Left lung (tissue), 10 donors: ENCODE measurements around the gene FA2H. TPM values are rescaled to one million over a fixed set of nuclear protein-coding genes. Genes with fewer than 3 reads are reported as not detected.

Experiments
- ATAC-seq: fragments of 200-7000 bp; cut with Tn5 transposase; one replicate; pipeline ENCODE4 v1.9.1; 2020; ENCODE audit warnings: moderate library complexity
- DNase-seq, 4 donors: peaks; one replicate each; pipeline ENCODE4 v3.0.0-alpha.2; 2013 to 2020
- H3K27ac ChIP-seq, 2 donors: fragments of 200-600 bp; sonication (generic) in 1 of 2; one replicate each; pipeline versions ENCODE4 v1.5.0 to v1.8.0; 2020 to 2021
- H3K27me3 ChIP-seq, 2 donors: fragments of 200-600 bp; sonication (generic) in 1 of 2; one replicate each; pipeline versions ENCODE4 v1.5.0 to v1.8.0; 2020 to 2021
- H3K36me3 ChIP-seq, 2 donors: fragments of 200-600 bp; sonication (generic) in 1 of 2; one replicate each; pipeline versions ENCODE4 v1.5.0 to v1.8.0; 2020 to 2021
- H3K4me1 ChIP-seq, 2 donors: fragments of 200-600 bp; one replicate each; pipeline ENCODE4 v1.8.0; 2021
- H3K4me3 ChIP-seq, 2 donors: fragments of 200-600 bp; sonication (generic) in 1 of 2; one replicate each; pipeline versions ENCODE4 v1.5.0 to v1.8.0; 2020 to 2021; ENCODE audit warnings: mild to moderate bottlenecking in 1 of 2
- H3K9me3 ChIP-seq, 2 donors: fragments of 200-600 bp; sonication (generic) in 1 of 2; one replicate each; pipeline versions ENCODE4 v1.5.0 to v1.8.0; 2020 to 2021
- CTCF ChIP-seq, 2 donors: fragments of 200-600 bp; sonication (generic) in 1 of 2; IDR thresholded peaks; one replicate each; pipeline versions ENCODE4 v1.5.0 to v1.8.0; 2021; ENCODE audit warnings: antibody characterized with exemption in 2 of 2
- intact Hi-C, 2 donors: fragments of 100-400 bp; cut with DNase I; formaldehyde crosslinking; loops; one replicate each; pipeline versions ENCODE4 v1.11.2 to v1.14.2; 2022
- polyA plus RNA-seq, 6 donors: library from polyadenylated mRNA; unstranded; fragments of 120-200 nt; gene quantifications; one replicate each; pipeline ENCODE4 v1.2.1, GENCODE V29; 2013; ENCODE audit not compliant: insufficient read length in 6 of 6
- total RNA-seq, 2 donors: library from RNA; stranded (reverse); fragmentation: NEBNext Ultra II Directional; extraction: Animal tissue kit (Norgen Biotek cat#: 25700); gene quantifications; one replicate each; pipeline ENCODE4 v1.2.1, GENCODE V29; 2021
- donor health status: DM: no; HTN: yes; CAD: no.
- donor health status: DM: no; HTN: no; CAD: no.

The FA2H gene
- total and polyA plus RNA-seq, 8 donors = 3.3 to 7.3 (median 5.6) TPM

GRCh38 chr16:74760007-74760767, 14.4 kb downstream of the FA2H start:
- Histone ChIP-seq H3K4me1 (no peaks in the 10 kb centered on the region), H3K4me3 (no peak overlapping the region), H3K36me3 (no peaks in the 10 kb centered on the region), H3K9me3 (no peaks in the 10 kb centered on the region), H3K27me3 (peaks cover 0 to 25% of the 10 kb centered on the region in 2 donors), H3K27ac (no peak overlapping the region)
- no peak for TF ChIP-seq CTCF (IDR thresholded peaks at IDR 0.05)
- intact Hi-C loops = no loop called here
- DNase-seq (no peak), ATAC-seq (no peak)

GRCh38 chr16:74759564-74759963, 15.1 kb downstream of the FA2H start:
- ATAC-seq = no peak
- H3K27ac ChIP-seq = no peak overlapping the region
- H3K4me3 ChIP-seq = no peak overlapping the region
- intact Hi-C loops = no loop called here
- H3K9me3 ChIP-seq = no peaks in the 10 kb centered on the region
- no peaks in the 10 kb centered on the region for H3K36me3 ChIP-seq
- TF ChIP-seq CTCF (IDR thresholded peaks at IDR 0.05) = no peak
- peaks cover 0 to 19% of the 10 kb centered on the region in 2 donors for H3K27me3 ChIP-seq
- H3K4me1 ChIP-seq = no peaks in the 10 kb centered on the region
- DNase-seq = no peak

- no peak overlapping the region for H3K4me3 ChIP-seq
- TF ChIP-seq CTCF (IDR thresholded peaks at IDR 0.05) = no peak
- no peak overlapping the region for H3K27ac ChIP-seq
- ATAC-seq (no peak), DNase-seq (no peak)
- H3K4me1 ChIP-seq = no peaks in the 10 kb centered on the region
- intact Hi-C loops = no loop called here
- no peaks in the 10 kb centered on the region for H3K9me3 ChIP-seq
- H3K36me3 ChIP-seq = no peaks in the 10 kb centered on the region
- H3K27me3 ChIP-seq = peaks cover 0 to 14% of the 10 kb centered on the region in 2 donors
Measured at GRCh38 chr16:74758801-74759200, 15.8 kb downstream of the FA2H start.

GRCh38 chr16:74757349-74757748, 17.3 kb downstream of the FA2H start:
- no peak for TF ChIP-seq CTCF (IDR thresholded peaks at IDR 0.05)
- ATAC-seq (no peak), DNase-seq (no peak)
- peaks cover 0 to 14% of the 10 kb centered on the region in 2 donors for H3K27me3 ChIP-seq
- intact Hi-C loops = no loop called here
- no peak overlapping the region for H3K4me3 ChIP-seq
- no peaks in the 10 kb centered on the region for H3K4me1 ChIP-seq
- H3K36me3 ChIP-seq = no peaks in the 10 kb centered on the region
- no peaks in the 10 kb centered on the region for H3K9me3 ChIP-seq
- H3K27ac ChIP-seq = no peak overlapping the region

GRCh38 chr16:74756203-74756602, 18.4 kb downstream of the FA2H start:
- intact Hi-C loops = no loop called here
- ATAC-seq = no peak

More at GRCh38 chr16:74756203-74756602, 18.4 kb downstream of the FA2H start:
- TF ChIP-seq CTCF (IDR thresholded peaks at IDR 0.05) = no peak
- Histone ChIP-seq H3K4me1 (no peaks in the 10 kb centered on the region), H3K27ac (no peak overlapping the region), H3K9me3 (no peaks in the 10 kb centered on the region), H3K27me3 (peaks cover 0 to 14% of the 10 kb centered on the region in 2 donors), H3K4me3 (no peak overlapping the region), H3K36me3 (no peaks in the 10 kb centered on the region)
- peak in 1 of 4 donors; percentile 59 for DNase-seq
